BE2C (cell line): Measurements from ENCODE around the gene ZNF197.

Experiments used
- DNase-seq: peaks from one replicate; pipeline ENCODE4 v3.0.0-alpha.2; 2020
- H3K27me3 ChIP-seq: fragments of 250-450 bp; sonication (Bioruptor Pico); 2 replicates; pipeline ENCODE4 v1.5.1; 2020; ENCODE audit warnings: mild to moderate bottlenecking
- H3K36me3 ChIP-seq: fragments of 250-450 bp; sonication (Bioruptor Pico); 2 replicates; pipeline ENCODE4 v1.5.1; 2020; ENCODE audit warnings: mild to moderate bottlenecking
- H3K4me1 ChIP-seq: fragments of 250-450 bp; sonication (Bioruptor Pico); 2 replicates; pipeline ENCODE4 v1.5.1; 2020
- H3K4me3 ChIP-seq: 2 replicates; pipeline ENCODE4 v1.5.1; 2011; ENCODE audit warnings: low read depth, low read length
- H3K9me3 ChIP-seq: fragments of 250-450 bp; sonication (Bioruptor Pico); 2 replicates; pipeline ENCODE4 v1.5.1; 2020
- CTCF ChIP-seq: IDR thresholded peaks from 2 replicates; pipeline ENCODE4 v1.5.1; 2012; ENCODE audit warnings: mild to moderate bottlenecking, low read depth, low read length

ZNF197 gene

GRCh38 chr3:44678480-44679116, 53.8 kb downstream of the ZNF197 start:
- H3K27me3 ChIP-seq: no peaks in the 10 kb centered on the region
- DNase-seq: no peak
- TF ChIP-seq CTCF: no peak
- H3K36me3 ChIP-seq: no peaks in the 10 kb centered on the region
- no peaks in the 10 kb centered on the region for H3K4me1 ChIP-seq
- H3K4me3 ChIP-seq: no peak overlapping the region
- H3K9me3 ChIP-seq: no peaks in the 10 kb centered on the region

- no peak for TF ChIP-seq CTCF
- no peak overlapping the region for H3K4me3 ChIP-seq
- H3K36me3 ChIP-seq: no peaks in the 10 kb centered on the region
- no peaks in the 10 kb centered on the region for H3K27me3 ChIP-seq
- no peak for DNase-seq
- no peaks in the 10 kb centered on the region for H3K4me1 ChIP-seq
- H3K9me3 ChIP-seq: 0 out of 2 replicates have a peak, but pooled peaks cover 2% of the 10 kb centered on the region
Measured at GRCh38 chr3:44680921-44681455, 56.2 kb downstream of the ZNF197 start.

DNA sequence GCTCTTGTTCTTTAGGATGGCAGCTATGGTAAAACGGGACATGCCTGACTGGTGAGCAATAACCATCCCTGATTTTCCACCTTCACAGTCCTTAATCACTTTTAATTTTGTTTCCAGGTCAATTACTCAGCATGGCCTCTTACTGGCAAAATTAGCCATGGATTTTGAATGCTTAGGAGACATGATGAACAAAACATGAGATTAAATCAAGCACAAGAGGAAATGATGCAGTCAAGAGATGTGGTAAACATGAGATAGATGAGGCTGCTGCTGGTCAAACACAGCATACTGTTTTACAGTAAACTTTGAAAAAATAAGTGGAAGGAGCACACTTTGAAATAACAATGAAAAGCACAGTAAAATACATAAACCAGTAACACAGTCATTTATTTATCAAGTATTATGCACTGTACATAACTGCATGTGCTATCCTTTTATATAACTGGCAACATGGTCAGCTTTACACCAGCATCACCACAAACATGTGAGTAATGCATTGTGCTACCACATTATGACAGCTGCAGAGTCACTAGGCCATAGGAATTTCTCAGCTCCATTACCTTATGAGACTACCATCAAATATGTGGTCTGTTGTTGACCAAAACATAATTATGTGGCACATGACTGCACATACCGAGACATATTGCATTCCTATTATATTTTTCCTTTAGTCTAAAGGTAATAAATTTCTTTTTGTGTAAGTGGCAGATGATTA, 57.5 kb downstream of the ZNF197 start:
- H3K4me3 ChIP-seq: no peak overlapping the region
- no peaks in the 10 kb centered on the region for H3K27me3 ChIP-seq
- no peaks in the 10 kb centered on the region for H3K4me1 ChIP-seq
- H3K9me3 ChIP-seq: 0 out of 2 replicates have a peak, but pooled peaks cover 3% of the 10 kb centered on the region
- TF ChIP-seq CTCF: no peak
- DNase-seq: no peak
- no peaks in the 10 kb centered on the region for H3K36me3 ChIP-seq

- no peak for TF ChIP-seq CTCF
- Histone ChIP-seq H3K4me3 (peak overlapping the region; percentile 64), H3K4me1 (no peaks in the 10 kb centered on the region), H3K9me3 (0 out of 2 replicates have a peak, but pooled peaks cover 3% of the 10 kb centered on the region), H3K36me3 (no peaks in the 10 kb centered on the region), H3K27me3 (no peaks in the 10 kb centered on the region)
- peak; percentile 79 for DNase-seq
Measured at GRCh38 chr3:44685128-44685800, 60.4 kb downstream of the ZNF197 start.

DNA sequence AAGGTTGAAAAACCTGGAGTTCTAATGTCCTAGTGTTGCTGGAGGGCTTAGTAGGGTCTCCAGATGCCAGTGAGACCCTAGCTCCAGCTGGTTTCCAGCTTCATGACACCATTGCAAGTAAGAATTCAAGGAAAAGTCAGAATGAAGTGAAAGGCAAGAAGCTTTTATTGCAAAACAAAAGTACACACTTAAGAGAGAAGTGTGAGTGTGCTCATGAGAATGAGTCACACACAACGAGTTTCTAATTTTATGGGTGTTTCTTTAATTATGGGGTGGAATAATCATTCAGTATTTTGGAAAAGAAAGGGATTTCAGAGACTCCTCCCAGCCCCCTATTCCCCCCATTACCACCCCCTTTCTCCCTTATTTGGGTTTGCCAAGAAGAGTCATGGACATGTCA, 63.1 kb downstream of the ZNF197 start:
- Histone ChIP-seq H3K36me3 (no peaks in the 10 kb centered on the region), H3K9me3 (0 out of 2 replicates have a peak, but pooled peaks cover 3% of the 10 kb centered on the region), H3K4me1 (no peaks in the 10 kb centered on the region), H3K4me3 (no peak overlapping the region), H3K27me3 (no peaks in the 10 kb centered on the region)
- DNase-seq: no peak
- no peak for TF ChIP-seq CTCF
